Measurements from ENCODE around the gene TOX3. TPM values are rescaled to one million over a fixed set of nuclear protein-coding genes. Genes with fewer than 3 reads are reported as not detected.

TOX3 gene
- total RNA-seq, 1 donor from 2014 or later: not detected

GRCh38 chr16:52466994-52467393, 79.9 kb downstream of the TOX3 start:
- intact Hi-C loops (cut with micrococcal nuclease): no loop called here
- H3K4me1 Mint-ChIP-seq (ENCODE audit: low read depth): no peaks in the 10 kb centered on the region
- H3K9me3 Mint-ChIP-seq: no peaks in the 10 kb centered on the region
- H3K27me3 Mint-ChIP-seq (ENCODE audit: low read depth): no peaks in the 10 kb centered on the region
- DNase-seq (ENCODE audit: low spot score): no peak
- H3K27ac Mint-ChIP-seq: no peak overlapping the region
- H3K36me3 Mint-ChIP-seq (ENCODE audit: low read depth): no peaks in the 10 kb centered on the region
- H3K4me3 Mint-ChIP-seq (ENCODE audit: low read depth): no peak overlapping the region

GRCh38 chr16:52465711-52466267, 81.2 kb downstream of the TOX3 start:
- H3K27ac Mint-ChIP-seq: no peak overlapping the region
- H3K27me3 Mint-ChIP-seq (ENCODE audit: low read depth): no peaks in the 10 kb centered on the region
- no peaks in the 10 kb centered on the region for H3K9me3 Mint-ChIP-seq

GRCh38 chr16:52463904-52464303, 83.0 kb downstream of the TOX3 start:
- Mint-ChIP-seq H3K27ac (no peak overlapping the region), H3K4me3 (ENCODE audit: low read depth) (no peak overlapping the region), H3K27me3 (ENCODE audit: low read depth) (no peaks in the 10 kb centered on the region), H3K9me3 (no peaks in the 10 kb centered on the region), H3K36me3 (ENCODE audit: low read depth) (no peaks in the 10 kb centered on the region), H3K4me1 (ENCODE audit: low read depth) (no peaks in the 10 kb centered on the region)
- intact Hi-C loops (cut with micrococcal nuclease): no loop called here
- DNase-seq (ENCODE audit: low spot score): no peak

More at GRCh38 chr16:52465711-52466267, 81.2 kb downstream of the TOX3 start:
- no peaks in the 10 kb centered on the region for H3K36me3 Mint-ChIP-seq (ENCODE audit: low read depth)
- DNase-seq (ENCODE audit: low spot score): no peak
- no peaks in the 10 kb centered on the region for H3K4me1 Mint-ChIP-seq (ENCODE audit: low read depth)
- intact Hi-C loops (cut with micrococcal nuclease): no loop called here
- no peak overlapping the region for H3K4me3 Mint-ChIP-seq (ENCODE audit: low read depth)

GRCh38 chr16:52462816-52463215, 84.1 kb downstream of the TOX3 start:
- no peaks in the 10 kb centered on the region for H3K36me3 Mint-ChIP-seq (ENCODE audit: low read depth)
- H3K27ac Mint-ChIP-seq: no peak overlapping the region
- no peak overlapping the region for H3K4me3 Mint-ChIP-seq (ENCODE audit: low read depth)
- no peak for DNase-seq (ENCODE audit: low spot score)
- intact Hi-C loops (cut with micrococcal nuclease): no loop called here
- no peaks in the 10 kb centered on the region for H3K4me1 Mint-ChIP-seq (ENCODE audit: low read depth)
- no peaks in the 10 kb centered on the region for H3K9me3 Mint-ChIP-seq
- no peaks in the 10 kb centered on the region for H3K27me3 Mint-ChIP-seq (ENCODE audit: low read depth)

GRCh38 chr16:52460639-52461178, 86.2 kb downstream of the TOX3 start:
- Mint-ChIP-seq H3K4me1 (ENCODE audit: low read depth) (no peaks in the 10 kb centered on the region), H3K4me3 (ENCODE audit: low read depth) (no peak overlapping the region), H3K36me3 (ENCODE audit: low read depth) (no peaks in the 10 kb centered on the region), H3K9me3 (no peaks in the 10 kb centered on the region), H3K27me3 (ENCODE audit: low read depth) (no peaks in the 10 kb centered on the region), H3K27ac (no peak overlapping the region)
- intact Hi-C loops (cut with micrococcal nuclease): no loop called here
- DNase-seq (ENCODE audit: low spot score): no peak

GRCh38 chr16:52456368-52456767, 90.6 kb downstream of the TOX3 start:
- intact Hi-C loops (cut with micrococcal nuclease): no loop called here
- Mint-ChIP-seq H3K36me3 (ENCODE audit: low read depth) (no peaks in the 10 kb centered on the region), H3K27ac (no peak overlapping the region), H3K27me3 (ENCODE audit: low read depth) (no peaks in the 10 kb centered on the region), H3K4me1 (ENCODE audit: low read depth) (no peaks in the 10 kb centered on the region), H3K4me3 (ENCODE audit: low read depth) (no peak overlapping the region), H3K9me3 (peaks cover 15% of the 10 kb centered on the region)
- no peak for DNase-seq (ENCODE audit: low spot score)

GRCh38 chr16:52455549-52456277, 91.2 kb downstream of the TOX3 start:
- Mint-ChIP-seq H3K27ac (no peak overlapping the region), H3K36me3 (ENCODE audit: low read depth) (no peaks in the 10 kb centered on the region), H3K4me3 (ENCODE audit: low read depth) (no peak overlapping the region), H3K27me3 (ENCODE audit: low read depth) (no peaks in the 10 kb centered on the region), H3K4me1 (ENCODE audit: low read depth) (no peaks in the 10 kb centered on the region), H3K9me3 (peaks cover 15% of the 10 kb centered on the region)
- intact Hi-C loops (cut with micrococcal nuclease): no loop called here
- DNase-seq (ENCODE audit: low spot score): no peak

- Mint-ChIP-seq H3K36me3 (ENCODE audit: low read depth) (no peaks in the 10 kb centered on the region), H3K9me3 (peaks cover 21% of the 10 kb centered on the region), H3K27me3 (ENCODE audit: low read depth) (no peaks in the 10 kb centered on the region), H3K4me1 (ENCODE audit: low read depth) (no peaks in the 10 kb centered on the region), H3K27ac (no peak overlapping the region), H3K4me3 (ENCODE audit: low read depth) (no peak overlapping the region)
- no peak for DNase-seq (ENCODE audit: low spot score)
- intact Hi-C loops (cut with micrococcal nuclease): no loop called here
Measured at GRCh38 chr16:52453644-52454043, 93.3 kb downstream of the TOX3 start.

GRCh38 chr16:52451971-52452421, 94.9 kb downstream of the TOX3 start:
- Mint-ChIP-seq H3K27ac (no peak overlapping the region), H3K4me1 (ENCODE audit: low read depth) (no peaks in the 10 kb centered on the region), H3K9me3 (peaks cover 21% of the 10 kb centered on the region), H3K36me3 (ENCODE audit: low read depth) (no peaks in the 10 kb centered on the region), H3K4me3 (ENCODE audit: low read depth) (no peak overlapping the region), H3K27me3 (ENCODE audit: low read depth) (no peaks in the 10 kb centered on the region)
- DNase-seq (ENCODE audit: low spot score): no peak
- intact Hi-C loops (cut with micrococcal nuclease): no loop called here

GRCh38 chr16:52450916-52451315, 96.0 kb downstream of the TOX3 start:
- intact Hi-C loops (cut with micrococcal nuclease): no loop called here
- Mint-ChIP-seq H3K36me3 (ENCODE audit: low read depth) (no peaks in the 10 kb centered on the region), H3K9me3 (peaks cover 21% of the 10 kb centered on the region), H3K4me3 (ENCODE audit: low read depth) (no peak overlapping the region), H3K27me3 (ENCODE audit: low read depth) (no peaks in the 10 kb centered on the region), H3K27ac (no peak overlapping the region), H3K4me1 (ENCODE audit: low read depth) (no peaks in the 10 kb centered on the region)
- no peak for DNase-seq (ENCODE audit: low spot score)

GRCh38 chr16:52450241-52450640, 96.7 kb downstream of the TOX3 start:
- intact Hi-C loops (cut with micrococcal nuclease): no loop called here
- H3K27me3 Mint-ChIP-seq (ENCODE audit: low read depth): no peaks in the 10 kb centered on the region
- H3K27ac Mint-ChIP-seq: no peak overlapping the region
- DNase-seq (ENCODE audit: low spot score): no peak
- H3K4me1 Mint-ChIP-seq (ENCODE audit: low read depth): no peaks in the 10 kb centered on the region
- H3K36me3 Mint-ChIP-seq (ENCODE audit: low read depth): no peaks in the 10 kb centered on the region
- peaks cover 17% of the 10 kb centered on the region for H3K9me3 Mint-ChIP-seq
- H3K4me3 Mint-ChIP-seq (ENCODE audit: low read depth): no peak overlapping the region

GRCh38 chr16:52446080-52446479, 100.9 kb downstream of the TOX3 start:
- Mint-ChIP-seq H3K9me3 (peaks cover 12% of the 10 kb centered on the region), H3K27ac (no peak overlapping the region), H3K27me3 (ENCODE audit: low read depth) (no peaks in the 10 kb centered on the region), H3K4me3 (ENCODE audit: low read depth) (no peak overlapping the region), H3K36me3 (ENCODE audit: low read depth) (no peaks in the 10 kb centered on the region), H3K4me1 (ENCODE audit: low read depth) (no peaks in the 10 kb centered on the region)
- DNase-seq (ENCODE audit: low spot score): no peak
- intact Hi-C loops (cut with micrococcal nuclease): no loop called here

- intact Hi-C loops (cut with micrococcal nuclease): no loop called here
- H3K36me3 Mint-ChIP-seq (ENCODE audit: low read depth): no peaks in the 10 kb centered on the region
- H3K27ac Mint-ChIP-seq: no peak overlapping the region
- DNase-seq (ENCODE audit: low spot score): no peak
- no peaks in the 10 kb centered on the region for H3K27me3 Mint-ChIP-seq (ENCODE audit: low read depth)
- no peak overlapping the region for H3K4me3 Mint-ChIP-seq (ENCODE audit: low read depth)
- no peaks in the 10 kb centered on the region for H3K4me1 Mint-ChIP-seq (ENCODE audit: low read depth)
- peaks cover 17% of the 10 kb centered on the region for H3K9me3 Mint-ChIP-seq
Measured at GRCh38 chr16:52441886-52442285, 105.1 kb downstream of the TOX3 start.
